Naive thymus-derived CD4-positive, alpha-beta T cell (primary cell): ENCODE data around the gene NCOR2. TPM values are rescaled to one million over a fixed set of nuclear protein-coding genes. Genes with fewer than 3 reads are reported as not detected.

Source experiments
- ATAC-seq: fragments of 150-1000 bp; cut with Tn5 transposase; 2 replicates; pipeline ENCODE4 v1.10.0; 2021; ENCODE audit warnings: mild to moderate bottlenecking, moderate library complexity
- CTCF ChIA-PET: fragments of 350-600 bp; sonication (Branson Sonifier 250); formaldehyde crosslinking; loops from one replicate; lab custom pipeline; 2021; ENCODE audit warnings: antibody characterized with exemption; lab: Charles Lee
- POLR2A ChIA-PET: fragments of 350-600 bp; sonication (Branson Sonifier 250); formaldehyde crosslinking; loops from one replicate; lab custom pipeline; 2021; ENCODE audit warnings: antibody characterized with exemption, inconsistent platforms; lab: Charles Lee
- DNase-seq, 9 donors: peaks; one replicate each; pipeline versions ENCODE4 v3.0.0 to v3.0.0-alpha.2; 2020 to 2022; ENCODE audit warnings: mixed read lengths in 1 of 9
- H3K27ac ChIP-seq: one replicate; pipeline ENCODE4 v1.7.0; 2013; ENCODE audit warnings: mild to moderate bottlenecking, low read depth, low read length, moderate library complexity
- H3K27me3 ChIP-seq, 2 donors: one replicate each; pipeline ENCODE4 v1.7.0; 2013; ENCODE audit warnings: low read length in 2 of 2, mild to moderate bottlenecking in 2 of 2, moderate library complexity in 2 of 2; ENCODE audit not compliant: control insufficient read depth in 2 of 2, insufficient read depth in 2 of 2
- H3K36me3 ChIP-seq, 3 experiments: 1 replicate in 2 of 3; 2 replicates in 1 of 3; pipeline ENCODE4 v1.7.0; 2013; ENCODE audit warnings: low read length in 3 of 3, mild to moderate bottlenecking in 3 of 3, moderate library complexity in 1 of 3; ENCODE audit not compliant: insufficient read depth in 3 of 3, control insufficient read depth in 2 of 3
- H3K4me1 ChIP-seq, 2 donors: one replicate each; pipeline ENCODE4 v1.7.0; 2013; ENCODE audit warnings: low read length in 2 of 2, mild to moderate bottlenecking in 2 of 2, moderate library complexity in 1 of 2; ENCODE audit not compliant: control insufficient read depth in 2 of 2, insufficient read depth in 2 of 2
- H3K4me3 ChIP-seq: 2 replicates; pipeline ENCODE4 v1.7.0; 2013; ENCODE audit warnings: mild to moderate bottlenecking, low read length
- H3K9me3 ChIP-seq, 3 experiments: 1 replicate in 2 of 3; 2 replicates in 1 of 3; pipeline ENCODE4 v1.7.0; 2013; ENCODE audit warnings: low read length in 3 of 3; ENCODE audit not compliant: control insufficient read depth in 2 of 3
- H3K27ac Mint-ChIP-seq, 9 donors: one replicate each; pipeline ENCODE4 v1.8.0; 2020 to 2022; ENCODE audit warnings: mixed read lengths in 9 of 9, mild to moderate bottlenecking in 8 of 9, moderate library complexity in 5 of 9, inconsistent platforms in 2 of 9
- H3K27me3 Mint-ChIP-seq, 5 donors: one replicate each; pipeline ENCODE4 v1.8.0; 2021 to 2022; ENCODE audit warnings: mixed read lengths in 5 of 5, mild to moderate bottlenecking in 1 of 5
- H3K36me3 Mint-ChIP-seq, 5 donors: one replicate each; pipeline ENCODE4 v1.8.0; 2020 to 2022; ENCODE audit warnings: mixed read lengths in 5 of 5, mild to moderate bottlenecking in 3 of 5, inconsistent platforms in 1 of 5
- H3K4me1 Mint-ChIP-seq, 7 donors: one replicate each; pipeline ENCODE4 v1.8.0; 2020 to 2022; ENCODE audit warnings: mixed read lengths in 7 of 7, mild to moderate bottlenecking in 3 of 7, inconsistent platforms in 1 of 7
- H3K4me3 Mint-ChIP-seq, 10 donors: one replicate each; pipeline ENCODE4 v1.8.0; 2020 to 2022; ENCODE audit warnings: mild to moderate bottlenecking in 10 of 10, mixed read lengths in 10 of 10, moderate library complexity in 6 of 10, inconsistent platforms in 2 of 10
- H3K9me3 Mint-ChIP-seq, 11 donors: one replicate each; pipeline ENCODE4 v1.8.0; 2020 to 2022; ENCODE audit warnings: mixed read lengths in 11 of 11, mild to moderate bottlenecking in 4 of 11, inconsistent platforms in 1 of 11, moderate library complexity in 1 of 11
- intact Hi-C, 2 donors: fragments of 100-400 bp; cut with micrococcal nuclease; formaldehyde crosslinking; loops; one replicate each; pipeline ENCODE4 v1.15.1; 2023
- polyA plus RNA-seq, 2 donors: library from polyadenylated mRNA; unstranded; fragments of 300-500 nt; fragmentation: Illumina TruSeq; gene quantifications; one replicate each; pipeline ENCODE4 v1.2.3, GENCODE V29; 2021
- total RNA-seq, 6 experiments: library from RNA in 5 of 6; stranded (reverse) in 5 of 6; gene quantifications; 1 replicate in 5 of 6; 2 replicates in 1 of 6; pipeline ENCODE4 v1.2.3 and lab custom pipeline; 2021 to 2026

The NCOR2 gene
- total and polyA plus RNA-seq, 7 experiments from 2014 or later = 5.3 to 194 (median 109) TPM

DNA sequence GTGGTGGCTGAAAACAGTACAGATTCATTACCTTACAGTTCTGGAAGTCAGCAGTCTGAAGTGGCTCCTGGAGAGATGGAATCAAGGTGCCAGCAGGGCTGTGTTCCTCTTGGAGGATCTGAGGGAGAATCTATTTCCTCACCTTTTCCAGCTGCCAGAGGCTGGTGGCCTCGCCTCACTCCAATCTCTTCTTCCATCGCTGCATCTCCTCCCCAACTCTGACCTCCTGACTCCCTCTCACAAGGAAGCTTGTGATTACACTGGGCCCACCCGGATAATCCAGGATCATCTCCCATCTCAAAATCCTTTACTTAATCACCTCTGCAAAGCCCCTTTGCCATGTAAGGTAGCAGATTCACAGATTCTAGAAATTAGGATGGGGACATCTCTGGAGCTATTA, 11.4 kb upstream of the NCOR2 start:
- DNase-seq (no peak), ATAC-seq (no peak)
- Histone ChIP-seq H3K27me3 (no peaks in the 10 kb centered on the region), H3K36me3 (no peaks in the 10 kb centered on the region), H3K4me1 (no peaks in the 10 kb centered on the region), H3K9me3 (peaks cover 0 to 10% (median 0%) of the 10 kb centered on the region in 3 experiments), H3K4me3 (no peak overlapping the region), H3K27ac (no peak overlapping the region)
- Mint-ChIP-seq H3K27me3 (peaks cover 0 to 4% (median 0%) of the 10 kb centered on the region in 5 donors), H3K27ac (no peak overlapping the region), H3K4me1 (peaks cover 0 to 2% (median 0%) of the 10 kb centered on the region in 7 donors), H3K4me3 (no peak overlapping the region), H3K9me3 (peaks cover 0 to 7% (median 1%) of the 10 kb centered on the region in 11 donors), H3K36me3 (peaks cover 0 to 4% (median 0%) of the 10 kb centered on the region in 5 donors)
- ChIA-PET CTCF (no interaction called here), POLR2A (no interaction called here)
- intact Hi-C loops = no loop called here

DNA sequence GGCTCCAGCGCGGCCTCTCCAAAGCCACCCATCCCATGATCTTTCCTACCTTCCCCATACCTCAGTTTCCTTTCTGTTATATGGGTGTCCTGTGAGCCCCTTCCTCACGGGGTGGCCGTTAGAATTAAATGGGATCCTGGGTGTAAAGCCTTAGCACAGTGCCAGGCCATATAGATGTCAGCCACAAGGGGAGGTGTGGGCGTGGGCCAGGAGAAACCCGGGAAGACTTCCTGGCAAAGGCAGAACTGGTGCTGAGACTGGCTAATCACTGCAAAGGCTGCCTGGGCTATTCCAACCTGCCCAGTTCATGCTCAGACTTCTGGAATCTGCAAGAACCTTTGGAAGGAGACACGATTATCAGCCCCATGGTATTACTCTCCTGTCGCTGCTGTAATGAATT, 11.0 kb upstream of the NCOR2 start:
- H3K27ac ChIP-seq = no peak overlapping the region
- H3K4me1 ChIP-seq = no peaks in the 10 kb centered on the region
- intact Hi-C loops = no loop called here
- H3K9me3 Mint-ChIP-seq = peaks cover 0 to 7% (median 1%) of the 10 kb centered on the region in 11 donors
- CTCF ChIA-PET = no interaction called here
- no peak overlapping the region for H3K4me3 Mint-ChIP-seq
- peaks cover 0 to 2% (median 0%) of the 10 kb centered on the region in 7 donors for H3K4me1 Mint-ChIP-seq
- no peaks in the 10 kb centered on the region for H3K36me3 ChIP-seq
- no peak overlapping the region for H3K4me3 ChIP-seq
- no peak for DNase-seq
- peaks cover 0 to 4% (median 0%) of the 10 kb centered on the region in 5 donors for H3K27me3 Mint-ChIP-seq
- no peak for ATAC-seq
- peaks cover 0 to 10% (median 0%) of the 10 kb centered on the region in 3 experiments for H3K9me3 ChIP-seq
- H3K36me3 Mint-ChIP-seq = peaks cover 0 to 4% (median 0%) of the 10 kb centered on the region in 5 donors
- no peaks in the 10 kb centered on the region for H3K27me3 ChIP-seq
- no peak overlapping the region for H3K27ac Mint-ChIP-seq
- POLR2A ChIA-PET = no interaction called here

DNA sequence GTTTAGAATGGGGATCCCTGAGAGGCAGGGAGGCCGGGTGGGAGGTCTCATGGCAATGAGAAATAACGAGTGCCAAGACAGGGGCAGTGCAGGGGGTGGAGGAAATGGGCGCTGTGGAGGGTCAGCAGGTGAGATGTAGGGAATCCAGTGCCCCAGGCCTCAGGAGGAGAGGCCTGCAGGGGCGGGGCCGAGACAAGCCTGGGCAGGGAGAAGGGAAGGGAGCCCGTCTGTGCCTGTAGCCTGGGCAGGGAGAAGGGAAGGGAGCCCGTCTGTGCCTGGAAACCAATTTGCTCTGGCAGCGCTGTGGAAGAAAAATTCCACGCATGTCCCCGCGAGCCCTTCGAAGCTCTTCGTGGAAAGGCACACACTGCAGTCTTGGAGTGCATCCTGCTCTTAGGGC, 10.6 kb upstream of the NCOR2 start:
- H3K27me3 ChIP-seq = no peaks in the 10 kb centered on the region
- no peak for DNase-seq
- no peak overlapping the region for H3K27ac Mint-ChIP-seq
- H3K9me3 ChIP-seq = peaks cover 0 to 10% (median 0%) of the 10 kb centered on the region in 3 experiments
- no peaks in the 10 kb centered on the region for H3K36me3 ChIP-seq
- H3K9me3 Mint-ChIP-seq = peaks cover 0 to 7% (median 1%) of the 10 kb centered on the region in 11 donors
- H3K27ac ChIP-seq = no peak overlapping the region
- no peak for ATAC-seq
- peaks cover 0 to 2% (median 0%) of the 10 kb centered on the region in 7 donors for H3K4me1 Mint-ChIP-seq
- peaks cover 0 to 4% (median 0%) of the 10 kb centered on the region in 5 donors for H3K27me3 Mint-ChIP-seq
- CTCF ChIA-PET = no interaction called here
- H3K36me3 Mint-ChIP-seq = peaks cover 0 to 4% (median 0%) of the 10 kb centered on the region in 5 donors
- no peak overlapping the region for H3K4me3 ChIP-seq
- H3K4me1 ChIP-seq = no peaks in the 10 kb centered on the region
- intact Hi-C loops = no loop called here
- no peak overlapping the region for H3K4me3 Mint-ChIP-seq
- POLR2A ChIA-PET = no interaction called here

DNA sequence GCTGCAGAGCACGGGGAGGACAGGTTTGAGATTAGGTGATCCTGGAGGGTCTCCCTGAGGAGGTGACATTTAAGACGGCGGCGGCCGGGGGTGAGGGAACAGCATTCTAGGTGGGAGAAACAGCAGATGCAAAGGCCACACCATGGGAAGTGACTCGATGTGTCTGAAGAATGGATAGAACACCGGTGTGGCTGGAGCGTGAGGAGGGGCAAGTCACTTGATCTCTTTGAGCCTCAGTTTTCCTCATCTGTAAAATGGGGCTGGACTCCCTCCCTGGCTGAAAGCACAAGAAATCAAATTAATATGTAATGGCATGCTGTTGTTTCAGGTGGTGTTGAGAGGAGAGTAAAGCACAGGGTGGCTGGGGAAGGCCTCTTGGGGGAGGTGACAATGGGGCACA, 10.0 kb upstream of the NCOR2 start:
- CTCF ChIA-PET = no interaction called here
- no peak overlapping the region for H3K27ac ChIP-seq
- H3K4me1 Mint-ChIP-seq = peaks cover 0 to 2% (median 0%) of the 10 kb centered on the region in 7 donors
- intact Hi-C loops = no loop called here
- ATAC-seq = no peak
- peaks cover 0 to 7% (median 1%) of the 10 kb centered on the region in 11 donors for H3K9me3 Mint-ChIP-seq
- H3K27me3 ChIP-seq = no peaks in the 10 kb centered on the region
- POLR2A ChIA-PET = no interaction called here
- H3K4me3 Mint-ChIP-seq = no peak overlapping the region
- DNase-seq = no peak
- H3K4me3 ChIP-seq = no peak overlapping the region
- H3K9me3 ChIP-seq = peaks cover 0 to 10% (median 0%) of the 10 kb centered on the region in 3 experiments
- no peaks in the 10 kb centered on the region for H3K4me1 ChIP-seq
- H3K27ac Mint-ChIP-seq = no peak overlapping the region
- H3K36me3 ChIP-seq = no peaks in the 10 kb centered on the region
- peaks cover 0 to 4% (median 0%) of the 10 kb centered on the region in 5 donors for H3K27me3 Mint-ChIP-seq
- H3K36me3 Mint-ChIP-seq = peaks cover 0 to 4% (median 0%) of the 10 kb centered on the region in 5 donors

DNA sequence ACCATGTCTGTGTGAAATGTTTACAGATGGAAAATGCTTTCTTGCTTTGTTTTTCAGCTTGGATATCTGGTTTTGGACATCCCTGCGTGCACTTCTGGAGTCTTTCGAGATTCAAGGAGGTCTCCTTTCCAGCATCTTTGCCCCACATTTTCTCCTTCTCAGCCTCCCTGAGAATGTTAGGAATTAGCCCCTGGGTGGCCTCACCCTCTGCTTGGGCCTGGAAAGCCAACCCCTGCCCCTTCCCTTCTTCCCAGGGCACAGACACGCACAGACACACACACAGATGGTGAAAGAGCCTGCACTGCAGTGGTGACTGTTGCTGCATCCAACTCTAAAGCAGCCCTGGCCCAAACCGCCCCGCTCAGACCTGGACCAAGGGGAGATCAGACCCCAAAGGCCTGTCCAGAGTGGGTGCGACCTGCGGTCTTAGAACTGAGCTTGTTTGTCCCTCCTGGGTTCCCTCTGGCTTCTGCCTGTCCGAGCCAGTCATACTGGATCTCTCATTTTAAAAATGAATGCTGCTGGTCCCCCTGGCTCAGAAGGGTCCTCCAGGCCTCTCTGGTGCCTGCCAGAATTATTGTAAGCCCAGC, 8.7 kb upstream of the NCOR2 start:
- H3K4me1 Mint-ChIP-seq = no peaks in the 10 kb centered on the region
- peaks cover 0 to 7% (median 1%) of the 10 kb centered on the region in 11 donors for H3K9me3 Mint-ChIP-seq
- H3K27ac Mint-ChIP-seq = no peak overlapping the region
- H3K36me3 ChIP-seq = no peaks in the 10 kb centered on the region
- H3K27me3 ChIP-seq = no peaks in the 10 kb centered on the region
- peaks cover 0 to 4% (median 0%) of the 10 kb centered on the region in 5 donors for H3K27me3 Mint-ChIP-seq
- peaks cover 0 to 4% (median 0%) of the 10 kb centered on the region in 5 donors for H3K36me3 Mint-ChIP-seq
- no peak overlapping the region for H3K4me3 Mint-ChIP-seq
- H3K9me3 ChIP-seq = peaks cover 0 to 10% (median 0%) of the 10 kb centered on the region in 3 experiments
- H3K4me1 ChIP-seq = no peaks in the 10 kb centered on the region
- CTCF ChIA-PET = interaction anchor here (0.6 kb wide), 1 partner anchor 228 kb away, joined by 3 read pairs; no protein-coding TSS in a partner anchor
- intact Hi-C loops = no loop called here
- POLR2A ChIA-PET = no interaction called here
- H3K4me3 ChIP-seq = no peak overlapping the region
- ATAC-seq (no peak), DNase-seq (no peak)
- H3K27ac ChIP-seq = no peak overlapping the region

DNA sequence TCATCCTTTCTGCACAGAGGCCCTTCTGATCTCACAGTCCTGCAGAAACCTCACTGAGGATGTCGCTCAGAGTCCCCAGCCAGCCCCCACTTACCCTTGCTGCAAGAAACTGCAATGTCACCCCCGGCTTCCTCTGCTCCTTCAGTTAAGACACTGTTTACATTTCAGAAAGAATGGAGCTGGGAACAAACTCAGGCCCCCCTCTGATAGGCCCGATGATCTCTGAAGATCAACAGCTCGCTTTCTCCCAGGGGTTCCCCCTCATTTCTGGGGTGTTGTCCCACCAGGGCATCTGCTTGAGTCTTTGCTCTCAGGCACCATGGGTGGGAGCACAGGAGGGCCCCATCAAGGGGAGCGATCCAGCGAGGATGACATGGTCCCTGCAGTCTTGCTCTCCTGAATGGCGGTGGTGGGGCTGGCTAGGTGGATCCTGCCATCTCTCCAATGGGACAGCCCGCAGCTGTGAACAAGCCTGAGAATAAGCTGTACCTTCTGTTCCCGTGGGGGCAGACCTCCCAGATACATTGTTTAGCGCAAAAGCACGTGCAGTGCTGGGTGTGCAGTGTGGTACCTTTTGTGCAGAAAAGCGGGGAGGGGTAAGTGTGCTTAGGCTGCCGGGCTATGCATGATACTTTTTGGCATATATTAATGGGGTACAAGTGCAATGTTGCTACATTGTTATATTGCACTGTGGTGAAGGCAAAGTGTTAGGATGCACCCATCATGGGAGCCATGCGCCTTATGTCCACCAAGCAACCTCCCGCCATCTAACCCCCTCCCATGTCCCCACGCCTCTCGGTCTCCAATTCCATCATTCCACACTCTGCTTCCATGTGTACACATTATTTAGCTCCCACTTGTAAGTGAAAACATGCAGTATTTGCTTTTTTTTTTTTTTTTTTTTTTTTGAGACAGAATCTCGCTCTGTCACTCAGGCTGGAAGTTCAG, 6.7 kb upstream of the NCOR2 start:
- H3K4me1 ChIP-seq = no peaks in the 10 kb centered on the region
- no peaks in the 10 kb centered on the region for H3K36me3 ChIP-seq
- peaks cover 0 to under 1% (median 0%) of the 10 kb centered on the region in 11 donors for H3K9me3 Mint-ChIP-seq
- no peak overlapping the region for H3K4me3 ChIP-seq
- ATAC-seq (no peak), DNase-seq (no peak)
- H3K4me1 Mint-ChIP-seq = peaks cover 0 to 5% (median 0%) of the 10 kb centered on the region in 7 donors
- H3K36me3 Mint-ChIP-seq = no peaks in the 10 kb centered on the region
- intact Hi-C loops = no loop called here
- POLR2A ChIA-PET = no interaction called here
- H3K27ac ChIP-seq = no peak overlapping the region
- peak overlapping the region in 1 of 9 donors; percentile 5 for H3K27ac Mint-ChIP-seq
- no peak overlapping the region for H3K4me3 Mint-ChIP-seq
- peaks cover 0 to 2% (median 0%) of the 10 kb centered on the region in 3 experiments for H3K9me3 ChIP-seq
- H3K27me3 Mint-ChIP-seq = no peaks in the 10 kb centered on the region
- CTCF ChIA-PET = no interaction called here
- H3K27me3 ChIP-seq = no peaks in the 10 kb centered on the region
